ENCODE results near the gene FBLN7. TPM values are rescaled to one million over a fixed set of nuclear protein-coding genes. Genes with fewer than 3 reads are reported as not detected.
"Not testable (repeated sequence)": the region's sequence is repeated elsewhere in the genome, so short reads cannot be mapped to it uniquely, and the experiment has no call there.

Gene FBLN7
- total RNA-seq, 6 experiments from 2014 or later: 1.2 to 5.4 (median 2.9) TPM

GRCh38 chr2:112133344-112133743 lies 4.8 kb upstream of the FBLN7 start:
- ATAC-seq: no peak
- intact Hi-C loops (cut with DNase I): no loop called here
- no peak for DNase-seq
- TF ChIP-seq POLR2A (IDR thresholded peaks at IDR 0.05) (no peak), CTCF (IDR thresholded peaks at IDR 0.05) (no peak)
- Histone ChIP-seq H3K4me1 (no peaks in the 10 kb centered on the region), H3K4me3 (no peak overlapping the region), H3K27ac (no peak overlapping the region), H3K9me3 (no peaks in the 10 kb centered on the region), H3K36me3 (no peaks in the 10 kb centered on the region), H3K27me3 (no peaks in the 10 kb centered on the region)

- no peaks in the 10 kb centered on the region for H3K27me3 ChIP-seq
- no peak overlapping the region for H3K27ac ChIP-seq
- intact Hi-C loops (cut with DNase I): no loop called here
- H3K9me3 ChIP-seq: no peaks in the 10 kb centered on the region
- no peak for DNase-seq
- H3K36me3 ChIP-seq: no peaks in the 10 kb centered on the region
- ATAC-seq: peak in 3 of 4 donors; percentile 28 to 68 (median 39)
- H3K4me1 ChIP-seq: no peaks in the 10 kb centered on the region
- TF ChIP-seq POLR2A (IDR thresholded peaks at IDR 0.05) (no peak), CTCF (IDR thresholded peaks at IDR 0.05) (no peak)
- WGBS (ENCODE audit: insufficient coverage, low coverage, low lambda C conversion rate, missing lambda C conversion rate): 32% methylated on average over 3 of the region's 4 CpGs
- no peak overlapping the region for H3K4me3 ChIP-seq
Observed at GRCh38 chr2:112134120-112134519, 4.1 kb upstream of the FBLN7 start.

GRCh38 chr2:112136096-112136495 lies 2.1 kb upstream of the FBLN7 start:
- WGBS (ENCODE audit: insufficient coverage, low coverage, low lambda C conversion rate, missing lambda C conversion rate): 86% methylated on average over 5 of the region's 5 CpGs
- no peaks in the 10 kb centered on the region for H3K4me1 ChIP-seq
- H3K27ac ChIP-seq: no peak overlapping the region
- DNase-seq (no peak), ATAC-seq (no peak)
- H3K9me3 ChIP-seq: no peaks in the 10 kb centered on the region
- intact Hi-C loops (cut with DNase I): no loop called here
- H3K27me3 ChIP-seq: no peaks in the 10 kb centered on the region
- no peak overlapping the region for H3K4me3 ChIP-seq
- no peaks in the 10 kb centered on the region for H3K36me3 ChIP-seq
- no peak for TF ChIP-seq CTCF (IDR thresholded peaks at IDR 0.05)
- no peak for TF ChIP-seq POLR2A (IDR thresholded peaks at IDR 0.05)

GRCh38 chr2:112137516-112138158 lies 548 bp upstream of the FBLN7 start:
- intact Hi-C loops (cut with DNase I): no loop called here
- TF ChIP-seq POLR2A (IDR thresholded peaks at IDR 0.05) (no peak), CTCF (IDR thresholded peaks at IDR 0.05) (no peak)

GRCh38 chr2:112139033-112139614 lies 939 bp downstream of the FBLN7 start:
- 4% methylated on average over 24 of the region's 32 CpGs for WGBS (ENCODE audit: insufficient coverage, low coverage, low lambda C conversion rate, missing lambda C conversion rate)
- H3K4me1 ChIP-seq; DNase-seq; ATAC-seq; H3K9me3 ChIP-seq; H3K4me3 ChIP-seq; H3K36me3 ChIP-seq; intact Hi-C loops (cut with DNase I); H3K27me3 ChIP-seq; H3K27ac ChIP-seq: not testable (repeated sequence)

More at GRCh38 chr2:112137516-112138158, 548 bp upstream of the FBLN7 start:
- Histone ChIP-seq H3K27me3 (no peaks in the 10 kb centered on the region), H3K36me3 (no peaks in the 10 kb centered on the region), H3K9me3 (no peaks in the 10 kb centered on the region), H3K4me3 (peak overlapping the region; percentile 44 to 60 (median 49)), H3K27ac (peak overlapping the region; percentile 40 to 62 (median 43)), H3K4me1 (no peaks in the 10 kb centered on the region)
- DNase-seq (no peak), ATAC-seq (peak; percentile 39 to 60 (median 50))
- 31% methylated on average over 12 of the region's 15 CpGs for WGBS (ENCODE audit: insufficient coverage, low coverage, low lambda C conversion rate, missing lambda C conversion rate)

GRCh38 chr2:112139661-112140204 lies 1.5 kb downstream of the FBLN7 start:
- H3K27me3 ChIP-seq; ATAC-seq; H3K36me3 ChIP-seq; DNase-seq; H3K9me3 ChIP-seq; H3K4me1 ChIP-seq; H3K27ac ChIP-seq; intact Hi-C loops (cut with DNase I); H3K4me3 ChIP-seq: not testable (repeated sequence)
- WGBS (ENCODE audit: insufficient coverage, low coverage, low lambda C conversion rate, missing lambda C conversion rate): 10% methylated on average over 37 of the region's 38 CpGs

Data from right lobe of liver (tissue), 6 donors.